CD4-positive, CD25-positive, alpha-beta regulatory T cell (primary cell): ENCODE measurements around the gene ZNF213. TPM values are rescaled to one million over a fixed set of nuclear protein-coding genes. Genes with fewer than 3 reads are reported as not detected.
"Not testable (repeated sequence)": the region's sequence is repeated elsewhere in the genome, so short reads cannot be mapped to it uniquely, and the experiment has no call there.

Experiments
- ATAC-seq, 2 donors: fragments of 150-1000 bp; cut with Tn5 transposase; one replicate each; pipeline ENCODE4 v1.10.0; 2021; ENCODE audit warnings: low read depth in 2 of 2, moderate number of reproducible peaks in 2 of 2, moderate library complexity in 1 of 2
- DNase-seq, 3 donors: peaks; one replicate each; pipeline versions ENCODE4 v3.0.0 to v3.0.0-alpha.2; 2012 to 2022; ENCODE audit warnings: mixed read lengths in 1 of 3
- H3K27ac ChIP-seq: one replicate; pipeline ENCODE4 v1.7.0; 2013; ENCODE audit warnings: mild to moderate bottlenecking, low read length; ENCODE audit not compliant: insufficient read depth, poor library complexity, severe bottlenecking
- H3K27me3 ChIP-seq: one replicate; pipeline ENCODE4 v1.7.0; 2013; ENCODE audit warnings: low read length; ENCODE audit not compliant: control insufficient read depth, insufficient read depth
- H3K36me3 ChIP-seq: one replicate; pipeline ENCODE4 v1.7.0; 2013; ENCODE audit warnings: mild to moderate bottlenecking, low read length, moderate library complexity; ENCODE audit not compliant: control insufficient read depth, insufficient read depth
- H3K4me1 ChIP-seq: 2 replicates; pipeline ENCODE4 v1.7.0; 2013; ENCODE audit warnings: mild to moderate bottlenecking, low read length; ENCODE audit not compliant: insufficient read depth, control insufficient read depth, poor library complexity, severe bottlenecking
- H3K4me3 ChIP-seq: one replicate; pipeline ENCODE4 v1.7.0; 2013; ENCODE audit warnings: low read depth, mild to moderate bottlenecking, low read length, moderate library complexity
- H3K9me3 ChIP-seq, 2 experiments: 1 replicate in 1 of 2; 2 replicates in 1 of 2; pipeline ENCODE4 v1.7.0; 2013; ENCODE audit warnings: low read length in 2 of 2, mild to moderate bottlenecking in 1 of 2, moderate library complexity in 1 of 2; ENCODE audit not compliant: control insufficient read depth in 2 of 2
- H3K27ac Mint-ChIP-seq, 3 donors: one replicate each; pipeline ENCODE4 v1.8.0; 2020 to 2022; ENCODE audit warnings: mild to moderate bottlenecking in 3 of 3, mixed read lengths in 3 of 3, moderate library complexity in 2 of 3
- H3K27me3 Mint-ChIP-seq: one replicate; pipeline ENCODE4 v1.8.0; 2022; ENCODE audit warnings: mild to moderate bottlenecking, mixed read lengths
- H3K36me3 Mint-ChIP-seq: one replicate; pipeline ENCODE4 v1.8.0; 2020; ENCODE audit warnings: mixed read lengths
- H3K4me1 Mint-ChIP-seq, 4 donors: one replicate each; pipeline ENCODE4 v1.8.0; 2020 to 2022; ENCODE audit warnings: mixed read lengths in 4 of 4, mild to moderate bottlenecking in 1 of 4
- H3K4me3 Mint-ChIP-seq, 4 donors: one replicate each; pipeline ENCODE4 v1.8.0; 2020 to 2022; ENCODE audit warnings: mild to moderate bottlenecking in 4 of 4, mixed read lengths in 4 of 4, moderate library complexity in 3 of 4
- H3K9me3 Mint-ChIP-seq, 7 donors: one replicate each; pipeline ENCODE4 v1.8.0; 2020 to 2022; ENCODE audit warnings: mixed read lengths in 7 of 7, mild to moderate bottlenecking in 3 of 7, moderate library complexity in 2 of 7
- polyA plus RNA-seq, 4 donors: library from polyadenylated mRNA; unstranded; fragments of 300-500 nt; fragmentation: Illumina TruSeq; gene quantifications; one replicate each; pipeline ENCODE4 v1.2.3, GENCODE V29; 2021
- total RNA-seq: library from RNA; stranded (reverse); gene quantifications from one replicate; pipeline ENCODE4 v1.2.3, GENCODE V29; 2022

Gene ZNF213
- total and polyA plus RNA-seq, 5 donors from 2014 or later = 1.9 to 3.8 (median 2.2) TPM

GRCh38 chr16:3166505-3166886 lies 31.7 kb downstream of the ZNF213 start:
- Histone ChIP-seq H3K36me3 (no peaks in the 10 kb centered on the region), H3K9me3 (no peaks in the 10 kb centered on the region), H3K27ac (no peak overlapping the region), H3K4me1 (peaks cover 22% of the 10 kb centered on the region), H3K4me3 (no peak overlapping the region), H3K27me3 (peaks cover 4% of the 10 kb centered on the region)
- peaks cover 0 to 1% (median 0%) of the 10 kb centered on the region in 7 donors for H3K9me3 Mint-ChIP-seq
- DNase-seq = no peak
- H3K27ac Mint-ChIP-seq = no peak overlapping the region
- ATAC-seq = no peak
- no peak overlapping the region for H3K4me3 Mint-ChIP-seq
- H3K4me1 Mint-ChIP-seq = peaks cover 4 to 25% (median 16%) of the 10 kb centered on the region in 4 donors
- H3K36me3 Mint-ChIP-seq = no peaks in the 10 kb centered on the region
- H3K27me3 Mint-ChIP-seq = peaks cover 26% of the 10 kb centered on the region

GRCh38 chr16:3168729-3169128 lies 33.9 kb downstream of the ZNF213 start:
- H3K27ac Mint-ChIP-seq, ATAC-seq, H3K36me3 Mint-ChIP-seq, H3K36me3 ChIP-seq, DNase-seq, H3K4me3 ChIP-seq, H3K27ac ChIP-seq, H3K27me3 ChIP-seq, H3K9me3 Mint-ChIP-seq, H3K9me3 ChIP-seq, H3K4me3 Mint-ChIP-seq: not testable (repeated sequence)
- Mint-ChIP-seq H3K27me3 (peaks cover 39% of the 10 kb centered on the region), H3K4me1 (peaks cover 0 to 38% (median 21%) of the 10 kb centered on the region in 4 donors)
- H3K4me1 ChIP-seq = peaks cover 34% of the 10 kb centered on the region

GRCh38 chr16:3170440-3171180 lies 35.8 kb downstream of the ZNF213 start:
- no peak overlapping the region for H3K4me3 ChIP-seq
- H3K4me1 Mint-ChIP-seq = peaks cover 0 to 46% (median 23%) of the 10 kb centered on the region in 4 donors
- ATAC-seq (no peak), DNase-seq (no peak)
- H3K9me3 Mint-ChIP-seq = peaks cover 0 to 4% (median 0%) of the 10 kb centered on the region in 7 donors
- H3K36me3 ChIP-seq = no peaks in the 10 kb centered on the region
- peak overlapping the region; percentile 39 to 87 (median 78) for H3K4me3 Mint-ChIP-seq
- H3K27me3 Mint-ChIP-seq = peaks cover 54% of the 10 kb centered on the region
- H3K9me3 ChIP-seq = no peaks in the 10 kb centered on the region
- no peaks in the 10 kb centered on the region for H3K36me3 Mint-ChIP-seq
- peaks cover 47% of the 10 kb centered on the region for H3K4me1 ChIP-seq
- peaks cover 15% of the 10 kb centered on the region for H3K27me3 ChIP-seq
- peak overlapping the region in 2 of 3 donors; percentile 76 to 84 for H3K27ac Mint-ChIP-seq
- H3K27ac ChIP-seq = no peak overlapping the region

DNA sequence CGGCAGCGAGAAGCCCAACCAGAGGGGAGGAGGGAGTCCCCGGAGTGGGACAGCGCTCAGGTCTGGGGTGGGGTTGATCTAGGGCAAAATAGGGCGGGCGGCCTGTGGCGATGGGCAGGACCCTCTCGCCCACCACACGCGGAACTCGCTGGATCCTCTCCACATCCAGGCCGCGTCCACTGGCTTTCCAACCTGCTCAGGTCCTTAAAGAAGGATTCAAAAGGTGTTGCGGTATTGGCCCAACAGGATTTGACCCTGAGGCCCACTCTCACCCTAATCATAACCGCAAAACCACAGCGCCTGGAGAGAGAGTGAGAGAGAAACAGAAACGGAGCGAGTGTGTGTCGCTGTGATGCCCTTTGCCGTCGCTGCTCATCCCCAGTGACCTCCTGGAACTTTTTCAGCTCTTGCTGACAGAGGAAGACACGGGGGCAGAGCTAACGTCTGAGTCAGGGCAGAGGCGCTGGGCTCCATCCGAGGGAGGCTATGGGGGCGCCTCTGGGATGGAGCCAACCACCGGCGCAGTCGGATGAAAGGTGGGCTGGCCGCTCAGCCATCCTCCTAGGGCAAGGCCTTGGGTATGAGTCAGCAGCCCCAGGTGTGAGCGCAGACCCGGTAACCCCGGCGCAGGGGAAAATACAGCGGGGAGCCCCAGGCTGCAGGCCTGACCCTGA lies 36.5 kb downstream of the ZNF213 start:
- DNase-seq = peak in 1 of 3 donors; percentile 36
- H3K9me3 Mint-ChIP-seq = peaks cover 0 to 4% (median 0%) of the 10 kb centered on the region in 7 donors
- ATAC-seq = peak; percentile 69 to 76
- Histone ChIP-seq H3K9me3 (no peaks in the 10 kb centered on the region), H3K36me3 (no peaks in the 10 kb centered on the region), H3K4me1 (peaks cover 43% of the 10 kb centered on the region), H3K27me3 (peaks cover 22% of the 10 kb centered on the region), H3K27ac (no peak overlapping the region), H3K4me3 (peak overlapping the region; percentile 32)
- peak overlapping the region; percentile 39 to 87 (median 78) for H3K4me3 Mint-ChIP-seq
- peaks cover 61% of the 10 kb centered on the region for H3K27me3 Mint-ChIP-seq
- H3K4me1 Mint-ChIP-seq = peaks cover 0 to 45% (median 21%) of the 10 kb centered on the region in 4 donors
- H3K36me3 Mint-ChIP-seq = no peaks in the 10 kb centered on the region
- H3K27ac Mint-ChIP-seq = peak overlapping the region; percentile 55 to 84 (median 76)

DNA sequence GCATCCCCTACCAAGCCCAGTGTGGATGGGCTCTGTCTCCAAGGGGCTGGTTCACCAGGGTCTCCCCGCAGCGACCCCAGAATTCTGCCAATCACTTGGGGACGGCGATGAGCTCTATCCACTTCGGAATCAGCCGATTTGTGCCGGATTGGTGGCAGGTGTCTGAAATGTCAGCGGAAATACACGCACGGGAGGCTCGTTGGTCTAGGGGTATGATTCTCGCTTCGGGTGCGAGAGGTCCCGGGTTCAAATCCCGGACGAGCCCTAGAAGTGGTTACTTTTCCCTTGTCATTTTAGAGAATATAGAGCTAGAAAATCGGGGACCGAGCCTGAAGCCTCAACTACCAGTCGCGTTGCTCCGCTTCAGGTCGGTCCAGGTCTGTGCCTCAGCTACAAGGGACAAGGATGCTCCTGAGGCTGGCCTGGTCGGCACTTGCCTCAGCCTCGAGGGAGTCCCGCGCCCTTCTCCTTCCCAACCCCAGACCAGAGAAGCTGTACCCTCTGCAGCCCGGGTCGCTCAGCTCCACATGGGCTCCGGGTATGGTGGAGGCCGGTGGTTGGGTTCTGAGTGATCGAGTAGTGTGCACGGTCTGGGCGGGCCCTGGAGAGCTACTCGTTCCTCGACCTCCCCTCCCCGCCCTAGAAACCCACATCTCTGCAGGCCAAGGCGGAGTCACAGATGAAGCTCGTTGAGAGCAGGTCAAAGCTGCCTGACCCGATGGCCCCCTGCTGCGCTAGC lies 37.2 kb downstream of the ZNF213 start:
- Mint-ChIP-seq H3K9me3 (peaks cover 0 to 4% (median 0%) of the 10 kb centered on the region in 7 donors), H3K4me1 (peaks cover 0 to 45% (median 21%) of the 10 kb centered on the region in 4 donors), H3K4me3 (peak overlapping the region; percentile 20 to 87 (median 78)), H3K36me3 (no peaks in the 10 kb centered on the region), H3K27ac (peak overlapping the region in 2 of 3 donors; percentile 55 to 84), H3K27me3 (peaks cover 68% of the 10 kb centered on the region)
- no peaks in the 10 kb centered on the region for H3K9me3 ChIP-seq
- peaks cover 22% of the 10 kb centered on the region for H3K27me3 ChIP-seq
- ATAC-seq (peak in 1 of 2 donors; percentile 14), DNase-seq (peak in 1 of 3 donors; percentile 57)
- peak overlapping the region; percentile 32 for H3K4me3 ChIP-seq
- H3K36me3 ChIP-seq = no peaks in the 10 kb centered on the region
- peaks cover 43% of the 10 kb centered on the region for H3K4me1 ChIP-seq
- H3K27ac ChIP-seq = no peak overlapping the region

GRCh38 chr16:3173892-3174617 lies 39.2 kb downstream of the ZNF213 start:
- no peaks in the 10 kb centered on the region for H3K36me3 Mint-ChIP-seq
- Histone ChIP-seq H3K27ac (no peak overlapping the region), H3K4me1 (peaks cover 43% of the 10 kb centered on the region), H3K9me3 (no peaks in the 10 kb centered on the region), H3K27me3 (peaks cover 22% of the 10 kb centered on the region), H3K4me3 (no peak overlapping the region), H3K36me3 (no peaks in the 10 kb centered on the region)
- peaks cover 0 to 45% (median 21%) of the 10 kb centered on the region in 4 donors for H3K4me1 Mint-ChIP-seq
- peak overlapping the region; percentile 3 to 54 (median 32) for H3K4me3 Mint-ChIP-seq
- H3K9me3 Mint-ChIP-seq = peaks cover 0 to 7% (median 0%) of the 10 kb centered on the region in 7 donors
- no peak for DNase-seq
- peak overlapping the region in 1 of 3 donors; percentile 62 for H3K27ac Mint-ChIP-seq
- ATAC-seq = no peak
- peaks cover 87% of the 10 kb centered on the region for H3K27me3 Mint-ChIP-seq

DNA sequence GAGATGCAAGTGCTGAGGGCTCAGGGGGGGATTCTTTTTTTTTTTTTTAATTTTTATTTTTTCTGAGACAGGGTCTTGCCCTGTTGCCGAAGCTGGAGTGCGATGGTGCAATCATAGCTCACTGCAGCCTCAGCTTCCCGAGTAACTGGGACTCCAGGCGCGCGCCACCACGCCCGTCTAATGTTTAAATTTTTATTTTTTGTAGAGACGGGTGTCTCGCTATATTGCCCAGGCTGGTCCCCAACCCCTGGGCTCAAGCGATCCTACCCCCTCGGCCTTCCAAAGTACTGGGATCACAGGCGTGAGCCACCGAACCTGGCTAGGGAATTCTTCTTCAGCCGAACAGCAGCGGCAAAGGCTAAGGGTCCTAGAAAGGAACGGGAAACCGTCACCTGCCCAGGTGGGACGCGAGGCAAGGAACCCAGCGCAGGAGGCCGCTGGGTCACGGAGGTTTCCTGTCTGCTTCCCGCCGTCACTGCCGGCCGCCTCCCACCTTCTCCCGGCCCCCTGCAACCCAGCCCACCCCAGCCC lies 39.9 kb downstream of the ZNF213 start:
- H3K9me3 ChIP-seq = no peaks in the 10 kb centered on the region
- peaks cover 43% of the 10 kb centered on the region for H3K4me1 ChIP-seq
- Mint-ChIP-seq H3K4me1 (peaks cover 0 to 45% (median 21%) of the 10 kb centered on the region in 4 donors), H3K4me3 (peak overlapping the region in 1 of 4 donors; percentile 9), H3K27ac (peak overlapping the region in 1 of 3 donors; percentile 20), H3K36me3 (no peaks in the 10 kb centered on the region), H3K27me3 (peaks cover 89% of the 10 kb centered on the region), H3K9me3 (peaks cover 0 to 7% (median 0%) of the 10 kb centered on the region in 7 donors)
- no peak overlapping the region for H3K27ac ChIP-seq
- ATAC-seq = no peak
- H3K36me3 ChIP-seq = no peaks in the 10 kb centered on the region
- H3K4me3 ChIP-seq = no peak overlapping the region
- no peak for DNase-seq
- peaks cover 27% of the 10 kb centered on the region for H3K27me3 ChIP-seq
